Natural killer cell (primary cell): ENCODE measurements around the gene ADCY5. TPM values are rescaled to one million over a fixed set of nuclear protein-coding genes. Genes with fewer than 3 reads are reported as not detected.

Experiments
- ATAC-seq, 3 donors: fragments of 150-1000 bp in 2 of 3; fragments of 200-7000 bp in 1 of 3; cut with Tn5 transposase; 1 replicate in 1 of 3; 2 replicates in 2 of 3; pipeline ENCODE4 v1.10.0; 2021; ENCODE audit warnings: mild to moderate bottlenecking in 2 of 3, moderate library complexity in 2 of 3
- DNase-seq, 2 donors: peaks; one replicate each; pipeline versions ENCODE4 v3.0.0 to v3.0.0-alpha.2; 2013 to 2021; ENCODE audit warnings: mixed read lengths in 1 of 2
- H3K27ac ChIP-seq: one replicate; pipeline ENCODE4 v1.5.1; 2013; ENCODE audit warnings: mild to moderate bottlenecking, low read length
- H3K27me3 ChIP-seq: one replicate; pipeline ENCODE4 v1.6.1; 2013; ENCODE audit warnings: low read length; ENCODE audit not compliant: control insufficient read depth, insufficient read depth
- H3K36me3 ChIP-seq: one replicate; pipeline ENCODE4 v1.6.1; 2013; ENCODE audit warnings: low read length; ENCODE audit not compliant: control insufficient read depth, insufficient read depth
- H3K4me1 ChIP-seq: one replicate; pipeline ENCODE4 v1.6.1; 2013; ENCODE audit warnings: low read length; ENCODE audit not compliant: control insufficient read depth, insufficient read depth
- H3K4me3 ChIP-seq: one replicate; pipeline ENCODE4 v1.5.1; 2013; ENCODE audit warnings: low read length
- H3K9me3 ChIP-seq: one replicate; pipeline ENCODE4 v1.6.1; 2013; ENCODE audit warnings: low read length; ENCODE audit not compliant: control insufficient read depth, insufficient read depth
- H3K27ac Mint-ChIP-seq, 2 donors: one replicate each; pipeline ENCODE4 v1.8.0; 2022; ENCODE audit warnings: mild to moderate bottlenecking in 2 of 2, mixed read lengths in 2 of 2, moderate library complexity in 1 of 2
- H3K27me3 Mint-ChIP-seq, 2 donors: one replicate each; pipeline ENCODE4 v1.8.0; 2022; ENCODE audit warnings: low read depth in 2 of 2, mixed read lengths in 2 of 2
- H3K36me3 Mint-ChIP-seq: one replicate; pipeline ENCODE4 v1.8.0; 2022; ENCODE audit warnings: mixed read lengths
- H3K4me1 Mint-ChIP-seq, 2 donors: one replicate each; pipeline ENCODE4 v1.8.0; 2022; ENCODE audit warnings: mixed read lengths in 2 of 2
- H3K4me3 Mint-ChIP-seq: one replicate; pipeline ENCODE4 v1.8.0; 2022; ENCODE audit warnings: mild to moderate bottlenecking, moderate library complexity, mixed read lengths
- H3K9me3 Mint-ChIP-seq, 2 donors: one replicate each; pipeline ENCODE4 v1.8.0; 2022; ENCODE audit warnings: mixed read lengths in 2 of 2
- WGBS: methylation state at CpG from one replicate; pipeline ENCODE4 v1.1.7; 2013; ENCODE audit warnings: missing lambda C conversion rate; ENCODE audit not compliant: insufficient coverage; 5-methylcytosine and 5-hydroxymethylcytosine counted together
- intact Hi-C: fragments of 100-400 bp; cut with micrococcal nuclease; formaldehyde crosslinking; loops from one replicate; pipeline ENCODE4 v1.14.2; 2022
- total RNA-seq, 4 donors: library from RNA; stranded (reverse); fragments of 120-200 nt in 1 of 4; gene quantifications; one replicate each; pipeline versions ENCODE4 v1.2.3 to v1.2.4, GENCODE V29; 2013 to 2022
- TF ChIP-seq, protein P1 (sequence below): fragments of 200-600 bp; IDR thresholded peaks from one replicate; pipeline ENCODE4 v1.8.0; 2022; ENCODE audit warnings: antibody characterized with exemption

Gene ADCY5
- total RNA-seq, 3 donors from 2014 or later (not counting 1 experiment from before 2014, with no cell fraction given): not detected

DNA sequence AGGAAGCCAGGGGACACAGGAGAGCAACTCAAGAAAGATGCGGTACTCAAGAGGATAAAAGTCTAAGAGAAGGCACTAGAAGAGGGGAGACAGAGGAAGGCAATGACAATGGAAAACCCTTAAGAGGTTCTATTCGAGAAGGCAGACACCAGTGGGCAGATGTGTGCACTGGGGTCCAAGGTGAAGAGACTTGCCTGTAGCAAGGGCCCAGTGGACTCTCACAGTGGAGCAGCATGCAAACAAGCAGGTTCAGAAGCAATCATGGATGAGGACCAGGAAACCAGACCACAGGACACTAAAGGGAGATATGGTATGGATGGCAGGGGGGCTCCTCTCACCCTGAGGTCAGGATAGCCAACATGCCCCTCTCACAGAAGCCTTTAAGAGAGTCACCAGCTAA, 2.7 kb downstream of the ADCY5 start:
- Histone ChIP-seq H3K9me3 (no peaks in the 10 kb centered on the region), H3K4me1 (peaks cover 9% of the 10 kb centered on the region), H3K27me3 (peaks cover 17% of the 10 kb centered on the region), H3K4me3 (no peak overlapping the region), H3K36me3 (no peaks in the 10 kb centered on the region), H3K27ac (no peak overlapping the region)
- H3K36me3 Mint-ChIP-seq: no peaks in the 10 kb centered on the region
- ATAC-seq: no peak
- H3K27ac Mint-ChIP-seq: no peak overlapping the region
- peaks cover 0 to 6% of the 10 kb centered on the region in 2 donors for H3K4me1 Mint-ChIP-seq
- peaks cover 50 to 54% of the 10 kb centered on the region in 2 donors for H3K27me3 Mint-ChIP-seq
- H3K4me3 Mint-ChIP-seq: peak overlapping the region; percentile 85
- H3K9me3 Mint-ChIP-seq: no peaks in the 10 kb centered on the region
- no peak for DNase-seq
- intact Hi-C loops: loop anchor here (10.0 kb wide), 1 partner anchor 109 kb away; no protein-coding TSS in a partner anchor
- TF ChIP-seq, protein P1, sequence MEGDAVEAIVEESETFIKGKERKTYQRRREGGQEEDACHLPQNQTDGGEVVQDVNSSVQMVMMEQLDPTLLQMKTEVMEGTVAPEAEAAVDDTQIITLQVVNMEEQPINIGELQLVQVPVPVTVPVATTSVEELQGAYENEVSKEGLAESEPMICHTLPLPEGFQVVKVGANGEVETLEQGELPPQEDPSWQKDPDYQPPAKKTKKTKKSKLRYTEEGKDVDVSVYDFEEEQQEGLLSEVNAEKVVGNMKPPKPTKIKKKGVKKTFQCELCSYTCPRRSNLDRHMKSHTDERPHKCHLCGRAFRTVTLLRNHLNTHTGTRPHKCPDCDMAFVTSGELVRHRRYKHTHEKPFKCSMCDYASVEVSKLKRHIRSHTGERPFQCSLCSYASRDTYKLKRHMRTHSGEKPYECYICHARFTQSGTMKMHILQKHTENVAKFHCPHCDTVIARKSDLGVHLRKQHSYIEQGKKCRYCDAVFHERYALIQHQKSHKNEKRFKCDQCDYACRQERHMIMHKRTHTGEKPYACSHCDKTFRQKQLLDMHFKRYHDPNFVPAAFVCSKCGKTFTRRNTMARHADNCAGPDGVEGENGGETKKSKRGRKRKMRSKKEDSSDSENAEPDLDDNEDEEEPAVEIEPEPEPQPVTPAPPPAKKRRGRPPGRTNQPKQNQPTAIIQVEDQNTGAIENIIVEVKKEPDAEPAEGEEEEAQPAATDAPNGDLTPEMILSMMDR: no peak
- WGBS: 90% methylated on average over 2 of the region's 2 CpGs

DNA sequence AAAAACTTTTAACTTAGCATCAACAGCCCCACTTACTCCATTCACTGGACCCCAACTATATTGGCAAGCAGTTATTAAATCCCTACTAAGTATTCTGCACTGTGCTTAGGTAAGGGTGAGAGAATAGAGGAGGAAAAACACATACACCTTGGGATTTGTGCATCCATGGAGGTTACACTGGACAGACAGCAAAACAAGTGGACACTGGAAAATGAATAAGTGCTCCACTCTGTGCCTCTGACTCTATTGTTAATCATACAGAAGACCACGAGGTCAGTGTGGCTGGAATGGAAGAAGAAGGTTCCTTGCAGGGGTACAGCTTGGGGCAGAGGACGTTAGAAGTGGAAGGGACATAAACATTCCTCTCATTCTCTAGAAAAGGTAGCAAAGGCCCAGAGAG, 3.2 kb downstream of the ADCY5 start:
- peaks cover 0 to 6% of the 10 kb centered on the region in 2 donors for H3K4me1 Mint-ChIP-seq
- TF ChIP-seq, protein P1: no peak
- intact Hi-C loops: loop anchor here (10.0 kb wide), 1 partner anchor 109 kb away; no protein-coding TSS in a partner anchor

DNA sequence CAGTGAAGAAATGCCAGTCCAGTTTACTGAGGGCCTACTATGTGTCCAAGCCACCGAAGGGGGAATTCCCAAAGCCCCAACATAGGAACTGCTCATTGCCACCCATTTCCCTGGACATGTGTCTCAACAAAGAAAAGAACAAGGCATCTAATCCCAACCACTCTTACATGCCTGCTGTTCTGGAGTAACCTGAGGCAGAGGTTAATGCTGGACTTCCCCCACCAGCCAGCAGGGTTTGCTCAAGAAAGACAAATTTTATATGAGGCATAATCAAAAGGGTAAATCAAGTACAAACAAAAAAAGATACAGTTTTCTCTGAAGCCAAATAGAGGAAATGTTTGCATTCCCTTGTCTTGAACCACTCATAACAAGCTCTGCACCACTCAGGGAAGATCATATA, 4.1 kb downstream of the ADCY5 start:
- Histone ChIP-seq H3K4me1 (peaks cover 4% of the 10 kb centered on the region), H3K27me3 (peaks cover 10% of the 10 kb centered on the region), H3K9me3 (no peaks in the 10 kb centered on the region), H3K36me3 (no peaks in the 10 kb centered on the region), H3K27ac (no peak overlapping the region), H3K4me3 (no peak overlapping the region)
- Mint-ChIP-seq H3K4me3 (no peak overlapping the region), H3K27me3 (peaks cover 45 to 46% of the 10 kb centered on the region in 2 donors), H3K27ac (no peak overlapping the region), H3K9me3 (no peaks in the 10 kb centered on the region), H3K36me3 (no peaks in the 10 kb centered on the region), H3K4me1 (no peaks in the 10 kb centered on the region)
- intact Hi-C loops: loop anchor here (10.0 kb wide), 1 partner anchor 110 kb away; no protein-coding TSS in a partner anchor
- TF ChIP-seq, protein P1: no peak
- ATAC-seq (no peak), DNase-seq (no peak)
- WGBS: 71% methylated on average over 1 of the region's 1 CpG

More for the DNA sequence above, 3.2 kb downstream of the ADCY5 start:
- H3K4me3 Mint-ChIP-seq: peak overlapping the region; percentile 85
- H3K9me3 ChIP-seq: no peaks in the 10 kb centered on the region
- H3K27ac ChIP-seq: no peak overlapping the region
- 81% methylated on average over 2 of the region's 2 CpGs for WGBS
- no peaks in the 10 kb centered on the region for H3K9me3 Mint-ChIP-seq
- no peak overlapping the region for H3K27ac Mint-ChIP-seq
- peaks cover 47 to 51% of the 10 kb centered on the region in 2 donors for H3K27me3 Mint-ChIP-seq
- H3K36me3 ChIP-seq: no peaks in the 10 kb centered on the region
- no peaks in the 10 kb centered on the region for H3K36me3 Mint-ChIP-seq
- DNase-seq: no peak
- peaks cover 9% of the 10 kb centered on the region for H3K4me1 ChIP-seq
- no peak for ATAC-seq
- no peak overlapping the region for H3K4me3 ChIP-seq
- H3K27me3 ChIP-seq: peaks cover 17% of the 10 kb centered on the region

DNA sequence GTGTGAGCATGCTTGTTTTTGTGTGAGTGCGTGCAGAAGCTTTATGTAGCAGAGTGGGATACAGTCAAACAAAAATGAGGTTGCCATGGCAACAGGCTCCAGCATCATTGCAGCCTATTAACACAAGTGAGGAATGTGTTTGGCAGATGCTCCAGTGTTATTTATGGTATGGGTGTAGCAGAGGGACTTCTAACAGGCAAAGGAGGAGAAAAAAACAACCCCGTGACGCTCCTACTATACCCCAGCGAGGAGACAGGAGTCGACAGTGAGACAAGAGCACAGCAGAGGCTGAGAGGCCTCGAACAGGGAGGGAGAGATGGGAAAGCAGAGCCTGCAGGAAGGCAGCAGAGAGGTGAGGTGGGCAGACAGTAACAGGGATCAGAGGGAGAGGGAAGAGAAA, 4.9 kb downstream of the ADCY5 start:
- Mint-ChIP-seq H3K27ac (no peak overlapping the region), H3K9me3 (no peaks in the 10 kb centered on the region), H3K4me3 (no peak overlapping the region), H3K4me1 (no peaks in the 10 kb centered on the region), H3K36me3 (no peaks in the 10 kb centered on the region), H3K27me3 (peaks cover 45 to 46% of the 10 kb centered on the region in 2 donors)
- H3K4me1 ChIP-seq: peaks cover 4% of the 10 kb centered on the region
- 76% methylated on average over 6 of the region's 6 CpGs for WGBS
- no peak overlapping the region for H3K4me3 ChIP-seq
- DNase-seq (no peak), ATAC-seq (no peak)
- TF ChIP-seq, protein P1: no peak
- intact Hi-C loops: loop anchor here (10.0 kb wide), 1 partner anchor 111 kb away; no protein-coding TSS in a partner anchor
- H3K27me3 ChIP-seq: peaks cover 10% of the 10 kb centered on the region
- no peaks in the 10 kb centered on the region for H3K36me3 ChIP-seq
- no peaks in the 10 kb centered on the region for H3K9me3 ChIP-seq
- H3K27ac ChIP-seq: no peak overlapping the region
